Glomerular visceral epithelial cell (primary cell): ENCODE data around the gene SMNDC1.
A peak's percentile ranks its signal among the peaks of the same experiment; 100 is the strongest.

ENCODE experiments used
- DNase-seq: peaks from one replicate; pipeline ENCODE4 v3.0.0-alpha.2; 2016; ENCODE audit errors: extremely low spot score

The SMNDC1 gene

DNA sequence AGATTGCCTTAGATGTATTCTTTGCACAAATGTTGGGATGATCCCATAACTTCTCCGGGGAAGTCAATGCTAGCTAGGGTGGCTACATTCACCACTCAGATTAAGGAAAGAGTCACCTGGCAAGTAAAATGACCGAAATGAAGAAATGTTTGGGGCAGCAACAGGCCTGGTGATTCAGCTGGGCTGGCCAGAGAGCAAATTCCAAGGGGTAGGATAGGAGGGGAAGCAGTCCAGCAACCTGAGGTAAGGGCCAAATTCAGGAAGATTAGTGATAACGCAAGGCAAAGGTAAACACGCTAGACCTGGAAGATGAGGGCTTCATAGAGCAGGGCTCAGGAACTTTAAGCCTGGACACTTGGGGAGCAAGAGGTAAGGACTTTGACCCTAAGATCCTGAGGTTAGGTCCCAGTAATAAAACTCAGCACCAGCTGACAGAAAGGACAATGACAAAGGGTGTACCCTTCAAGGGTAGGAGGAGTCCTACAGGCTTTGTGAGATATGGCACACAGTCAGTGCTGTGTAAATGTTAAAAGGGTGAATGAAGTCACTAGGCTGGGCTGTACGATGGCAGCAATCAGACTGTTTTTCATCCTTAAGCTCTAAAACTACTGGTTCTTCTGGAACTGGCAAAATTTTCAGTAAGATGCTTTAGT is 22.7 kb upstream of the SMNDC1 start:
- no peak for DNase-seq

DNA sequence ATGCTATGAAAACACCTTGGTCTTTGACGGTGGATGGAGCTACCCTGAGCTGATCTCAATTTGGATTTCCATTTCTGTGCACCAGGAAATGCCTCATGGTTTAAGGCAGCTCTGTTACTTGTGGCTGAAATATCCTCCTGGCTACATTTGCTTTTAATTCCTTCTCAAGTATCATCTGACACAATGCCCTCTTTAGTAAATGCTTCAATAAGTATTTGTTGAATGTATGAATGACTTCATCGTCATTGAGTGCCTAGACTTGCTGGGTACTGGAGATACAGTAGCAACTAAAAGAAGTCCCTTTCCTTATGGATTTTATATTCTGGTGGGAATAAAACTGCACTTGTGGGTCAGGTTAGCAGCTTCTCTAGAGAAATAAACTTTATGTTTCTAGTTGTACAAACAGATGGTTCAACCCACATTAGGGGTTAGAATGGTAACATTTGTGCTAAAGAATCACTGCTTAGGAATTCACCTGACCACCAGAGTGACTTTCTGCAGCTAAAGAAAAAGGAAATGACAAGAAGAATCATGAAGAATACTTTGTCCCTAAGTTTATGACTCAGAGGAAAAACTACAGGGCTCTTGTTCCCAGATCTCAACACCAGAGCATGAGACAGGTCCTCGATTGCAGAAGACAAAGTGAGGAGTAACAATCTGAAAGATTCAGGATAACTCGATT is 21.8 kb upstream of the SMNDC1 start:
- peak; percentile 61 for DNase-seq

DNA sequence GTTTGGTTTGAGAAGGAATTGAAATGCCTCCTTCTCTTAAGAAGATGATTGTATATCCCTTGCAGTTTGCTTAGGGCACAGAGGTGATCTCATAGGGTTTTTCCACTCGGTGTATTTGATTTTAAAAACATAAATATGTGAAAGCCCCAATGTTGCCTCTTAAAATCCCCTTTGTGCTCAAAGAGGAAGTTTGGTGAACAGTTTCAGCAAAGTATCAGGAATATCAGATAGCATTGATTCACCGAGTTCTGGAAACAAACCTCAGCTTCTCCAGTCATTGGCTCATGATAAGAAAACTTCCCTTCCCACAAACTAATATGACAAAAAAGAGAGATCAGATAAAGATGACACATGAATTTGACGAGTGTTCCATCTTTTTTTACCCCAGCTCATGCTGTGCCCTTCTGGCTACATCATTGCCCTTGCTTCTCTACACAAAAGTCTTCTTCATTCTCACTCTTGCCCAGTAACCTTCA is 20.1 kb upstream of the SMNDC1 start:
- DNase-seq: no peak

DNA sequence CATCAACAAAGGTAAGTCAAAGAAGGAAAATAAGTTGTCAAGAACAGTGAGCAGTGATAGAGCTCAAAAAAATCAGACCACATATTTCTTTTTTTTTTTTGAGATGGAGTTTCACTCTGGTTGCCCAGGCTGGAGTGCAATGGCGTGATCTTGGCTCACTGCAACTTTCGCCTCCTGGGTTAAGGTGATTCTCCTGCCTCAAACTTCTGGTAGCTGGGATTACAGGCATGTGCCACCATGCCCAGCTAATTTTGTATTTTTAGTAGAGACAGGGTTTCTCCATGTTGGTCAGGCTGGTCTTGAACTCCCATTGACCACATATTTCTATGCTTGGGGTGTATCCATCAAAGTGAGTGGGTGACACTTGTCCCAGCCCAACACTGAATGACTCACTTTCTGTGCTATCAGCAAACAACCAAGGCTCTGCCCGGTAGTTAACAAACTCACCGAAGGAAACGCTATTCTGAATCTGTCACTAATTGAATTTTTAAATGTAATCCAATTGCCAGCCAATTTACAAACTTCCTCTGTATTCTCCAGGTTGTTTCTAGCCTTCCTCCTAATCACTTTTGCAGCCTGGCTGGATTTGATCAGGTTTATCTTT is 19.6 kb upstream of the SMNDC1 start:
- DNase-seq: no peak

DNA sequence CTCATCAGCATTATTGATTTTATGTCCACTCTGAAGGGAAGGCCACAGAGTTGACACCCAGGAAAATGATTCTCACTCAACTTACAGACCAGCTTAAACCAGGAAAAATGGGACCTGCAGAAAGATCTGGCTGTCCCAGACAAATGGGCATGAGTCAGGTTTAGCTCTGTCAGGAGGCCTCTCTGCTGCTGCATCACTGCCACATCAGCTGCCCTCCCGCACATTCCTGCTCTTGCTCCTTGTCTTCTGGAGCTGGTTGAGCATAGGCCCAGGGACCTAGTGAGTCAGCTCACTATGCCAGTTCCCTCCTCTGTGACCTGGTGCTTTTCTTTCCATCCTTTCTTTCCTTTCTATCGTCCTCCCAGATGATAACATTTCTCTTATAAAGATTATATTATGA is 18.8 kb upstream of the SMNDC1 start:
- DNase-seq: peak; percentile 83

DNA sequence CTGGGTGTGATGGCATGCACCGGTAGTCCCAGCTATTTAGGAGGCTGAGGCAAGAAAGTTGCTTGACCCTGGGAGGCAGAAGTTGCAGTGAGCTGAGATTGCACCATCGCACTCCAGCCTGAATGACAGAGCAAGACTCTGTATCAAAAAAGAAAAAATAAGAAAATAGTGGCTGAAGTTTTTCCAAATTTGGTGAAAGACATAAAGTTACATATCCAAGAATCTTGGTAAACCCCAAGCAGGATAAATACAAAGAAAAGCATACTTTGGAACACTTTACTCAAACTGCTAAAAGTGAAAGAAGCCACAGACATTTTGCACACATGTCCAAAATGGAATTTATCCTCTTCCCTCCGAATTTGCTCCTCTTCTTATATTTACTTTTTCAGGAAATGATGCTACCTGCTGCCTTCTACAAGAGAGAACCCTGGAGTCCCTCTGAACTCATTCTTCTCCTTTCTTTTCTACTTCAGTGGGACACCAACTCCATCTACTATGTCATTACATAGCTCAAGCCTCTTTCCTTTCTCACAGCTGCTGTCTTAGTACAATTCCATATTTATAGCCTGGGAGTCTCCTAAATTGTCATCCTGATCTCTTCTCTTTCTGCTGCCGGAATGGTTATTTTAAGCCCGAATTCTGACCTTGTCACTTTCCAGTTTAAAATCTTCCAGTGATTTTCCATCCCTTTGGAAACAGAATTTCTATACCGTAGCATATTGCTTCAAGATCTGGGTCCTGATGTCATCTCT is 17.3 kb upstream of the SMNDC1 start:
- DNase-seq: no peak

DNA sequence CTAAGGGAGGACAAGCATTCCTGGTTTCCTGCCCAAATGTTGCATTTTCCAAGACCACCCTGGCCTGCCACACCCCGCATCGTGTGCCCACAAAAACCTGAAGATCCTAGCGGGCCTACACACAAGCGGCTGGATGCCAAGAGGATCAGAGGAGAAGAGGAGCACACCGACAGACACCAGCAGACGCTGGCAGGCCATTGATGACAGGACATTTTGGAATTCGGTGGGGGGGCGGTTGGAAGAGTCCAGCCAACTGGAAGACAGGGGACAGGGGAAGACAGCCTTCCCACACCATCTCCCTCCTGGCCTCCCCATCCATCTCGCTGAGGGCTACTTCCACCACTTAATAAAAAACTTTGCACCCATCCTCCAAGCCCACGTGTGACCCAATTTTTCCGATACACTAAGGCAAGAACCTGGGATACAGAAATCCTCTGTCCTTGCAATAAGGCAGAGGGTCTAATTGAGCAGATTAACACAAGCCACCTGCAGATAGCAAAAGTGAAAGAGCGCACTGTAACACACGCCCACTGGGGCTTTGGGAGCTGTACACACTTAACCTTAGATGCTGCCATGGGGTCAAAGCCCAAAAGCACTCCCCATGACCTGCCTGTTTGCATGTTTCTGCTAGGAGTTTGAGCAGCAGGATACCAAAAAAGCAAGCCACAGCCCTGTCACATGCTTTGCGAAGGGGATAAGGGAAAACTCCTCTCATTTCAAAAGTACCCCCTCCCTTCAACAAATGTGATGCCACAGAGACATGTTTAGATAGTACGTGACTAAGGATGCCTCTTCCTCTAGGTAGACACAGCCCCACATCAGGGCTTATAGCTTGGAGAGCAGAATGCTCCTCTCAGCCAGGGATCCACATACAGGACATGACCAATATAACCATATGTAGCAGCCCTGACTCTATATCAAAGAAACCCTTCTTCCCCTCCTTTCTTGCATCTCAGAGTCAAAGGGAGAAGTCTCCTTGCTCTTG is 13.4 kb upstream of the SMNDC1 start:
- no peak for DNase-seq

DNA sequence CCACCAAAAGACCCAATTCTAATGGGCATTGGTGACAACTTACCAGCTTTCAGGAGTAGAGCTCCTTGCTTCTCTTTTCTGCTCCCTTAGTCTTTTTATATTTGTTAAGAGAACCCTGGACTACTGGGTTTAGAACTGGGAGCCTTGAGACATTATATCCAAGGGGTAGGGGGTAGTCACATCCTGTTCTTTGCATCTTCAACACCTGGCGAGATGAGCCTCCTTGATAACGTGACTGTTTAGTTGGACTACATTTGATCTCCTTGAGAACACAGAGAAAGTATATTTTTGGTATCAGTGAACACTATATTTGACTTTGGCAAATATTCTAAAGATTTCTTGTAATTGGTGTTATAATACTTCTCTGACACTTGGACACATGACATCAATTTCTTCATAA is 9.0 kb upstream of the SMNDC1 start:
- no peak for DNase-seq

DNA sequence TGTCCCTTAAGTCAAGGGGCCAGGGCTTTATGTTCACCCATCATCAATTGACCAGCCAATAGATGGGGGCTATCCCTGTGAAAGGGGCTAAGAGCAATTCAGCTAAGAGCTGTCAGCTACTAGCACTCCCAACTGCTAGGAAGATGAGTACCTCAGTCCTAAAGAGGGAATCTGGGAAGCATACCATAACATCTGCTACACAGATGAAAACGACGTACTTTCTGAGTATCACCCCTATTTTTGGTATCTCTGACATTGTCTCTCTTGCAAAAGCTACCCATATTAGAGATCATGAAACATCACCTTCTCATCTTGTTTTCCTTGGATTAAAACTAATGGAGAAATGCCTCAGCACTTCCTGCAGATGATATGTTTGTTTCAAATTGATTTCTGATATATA is 7.5 kb upstream of the SMNDC1 start:
- no peak for DNase-seq

DNA sequence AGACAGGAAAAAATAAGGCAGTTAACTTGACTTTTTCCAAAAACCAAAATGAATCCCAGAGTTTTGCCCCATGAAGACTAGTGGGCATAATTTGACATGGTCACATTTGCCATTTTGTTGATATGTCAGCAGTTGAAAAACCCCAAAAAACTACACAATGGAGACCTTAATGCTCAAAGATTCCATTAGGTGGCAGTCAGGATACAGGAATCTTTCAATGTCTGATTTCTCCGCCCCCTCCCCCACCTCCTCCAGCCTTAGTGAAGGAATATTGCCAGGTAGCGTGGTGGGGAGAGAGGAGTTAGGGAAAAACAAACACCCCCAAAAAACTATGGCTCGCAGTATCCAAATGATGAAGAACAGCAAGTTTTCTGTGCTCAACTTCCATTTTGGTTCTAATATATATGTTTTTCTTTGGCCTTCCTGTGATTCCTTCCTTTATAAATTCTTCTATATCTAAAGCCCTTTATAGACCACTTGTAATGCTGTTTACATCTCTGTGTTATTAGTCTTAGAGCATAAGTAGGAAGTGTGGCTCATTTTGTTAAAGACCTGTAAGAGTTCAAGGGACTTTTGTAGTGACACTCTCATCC is 6.7 kb upstream of the SMNDC1 start:
- peak; percentile 63 for DNase-seq

DNA sequence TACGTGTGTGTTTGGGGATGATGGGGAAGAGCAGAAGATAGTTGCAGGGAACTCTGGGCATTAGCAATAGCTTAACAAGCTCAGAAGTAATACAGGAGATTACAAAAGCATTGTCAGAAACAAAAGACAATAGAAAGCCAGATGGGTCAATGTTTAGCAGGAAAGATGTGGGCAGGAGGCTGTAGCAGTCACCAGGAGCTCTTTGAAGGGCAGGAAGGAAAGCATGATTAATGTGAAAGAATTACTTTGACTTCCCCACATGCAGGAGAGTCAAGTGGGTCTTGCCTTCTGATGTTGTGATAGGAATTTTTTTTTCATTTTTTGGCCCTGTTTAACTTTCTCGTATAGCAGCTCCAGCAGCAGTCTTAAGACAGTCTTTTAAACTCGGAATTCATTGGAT is 6.0 kb upstream of the SMNDC1 start:
- DNase-seq: no peak

DNA sequence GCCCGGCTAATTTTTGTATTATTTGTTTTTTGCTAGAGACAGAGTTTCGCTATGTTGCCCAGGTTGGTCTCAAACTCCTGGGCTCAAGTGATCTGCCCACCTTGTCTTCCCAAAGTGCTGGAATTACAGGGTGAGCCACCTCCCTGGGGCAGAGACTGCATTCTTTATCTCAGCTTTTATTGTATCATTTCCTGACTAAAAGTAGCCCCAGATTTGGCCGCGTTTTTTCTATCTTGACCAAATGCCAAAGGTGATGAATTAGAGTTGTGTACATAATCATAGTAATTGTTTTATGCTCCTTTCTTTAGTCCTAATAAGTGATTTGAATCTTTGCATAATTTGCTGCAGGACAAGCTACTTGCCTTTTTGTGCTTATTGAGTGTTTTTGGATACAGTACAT is 3.1 kb upstream of the SMNDC1 start:
- DNase-seq: no peak

DNA sequence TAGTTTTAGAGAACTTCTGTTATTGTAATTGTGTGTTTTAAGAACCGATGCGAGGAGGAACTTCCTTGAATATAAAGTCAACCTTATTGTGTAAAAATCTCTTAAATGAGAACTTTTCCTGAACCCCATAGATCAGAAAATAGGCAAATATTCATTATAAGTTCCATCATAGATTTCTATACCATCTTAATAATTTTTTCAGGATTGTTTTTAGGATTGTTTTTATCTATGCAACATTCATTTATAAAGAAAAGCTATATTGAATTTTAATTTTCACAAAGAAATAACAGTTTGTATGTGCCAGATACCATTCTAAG is 1.7 kb upstream of the SMNDC1 start:
- no peak for DNase-seq

DNA sequence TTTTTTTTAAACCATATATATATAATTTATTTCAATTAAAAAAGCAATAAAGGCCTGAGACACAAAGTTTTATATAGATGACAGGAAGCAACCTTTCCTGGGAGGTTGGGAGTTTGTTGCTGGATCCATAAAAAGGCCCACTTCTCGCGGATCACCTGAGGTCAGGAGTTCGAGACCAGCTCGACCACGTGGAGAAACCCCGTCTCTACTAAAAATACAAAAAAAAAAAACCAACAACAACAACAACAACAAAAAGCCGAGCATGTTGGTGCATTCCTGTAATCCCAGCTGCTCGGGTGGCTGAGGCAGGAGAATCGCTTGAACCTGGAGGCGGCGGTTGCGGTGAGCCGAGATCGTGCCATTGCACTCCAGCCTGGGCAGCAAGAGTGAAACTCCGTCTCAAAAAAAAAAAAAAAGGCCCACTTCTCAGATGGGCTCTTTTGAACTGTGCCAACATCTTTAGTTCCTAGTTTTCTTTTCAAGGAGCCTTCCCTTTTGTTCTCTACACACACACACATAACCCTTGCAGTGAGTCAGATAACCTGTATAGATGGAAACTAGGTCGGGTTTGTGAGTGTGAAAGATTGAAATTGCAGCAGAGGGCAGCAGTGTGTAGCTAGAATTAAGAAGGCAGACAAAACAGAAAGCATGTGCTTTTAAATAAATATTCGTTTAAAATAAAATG is 1.2 kb upstream of the SMNDC1 start:
- DNase-seq: peak; percentile 84

DNA sequence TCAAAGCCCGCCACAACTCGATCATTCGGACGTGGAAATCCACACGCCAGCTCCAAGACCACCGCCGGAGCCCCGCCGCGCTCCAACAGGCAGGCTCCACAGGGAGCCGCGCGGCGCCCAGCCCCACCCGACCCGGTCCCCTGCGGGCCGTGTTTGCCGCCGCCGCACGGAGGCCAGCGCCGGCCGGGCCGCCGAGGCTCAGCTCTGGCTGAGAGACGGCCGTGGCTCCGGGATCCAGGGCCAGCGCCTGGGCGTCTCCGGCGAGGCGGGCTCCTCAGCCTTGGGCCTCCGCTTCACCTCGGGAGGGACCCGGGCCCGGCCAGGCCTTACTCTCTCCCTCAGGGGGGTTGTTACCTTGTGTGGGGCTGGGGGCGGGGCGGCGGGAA is 333 bp downstream of the SMNDC1 start:
- DNase-seq: no peak

DNA sequence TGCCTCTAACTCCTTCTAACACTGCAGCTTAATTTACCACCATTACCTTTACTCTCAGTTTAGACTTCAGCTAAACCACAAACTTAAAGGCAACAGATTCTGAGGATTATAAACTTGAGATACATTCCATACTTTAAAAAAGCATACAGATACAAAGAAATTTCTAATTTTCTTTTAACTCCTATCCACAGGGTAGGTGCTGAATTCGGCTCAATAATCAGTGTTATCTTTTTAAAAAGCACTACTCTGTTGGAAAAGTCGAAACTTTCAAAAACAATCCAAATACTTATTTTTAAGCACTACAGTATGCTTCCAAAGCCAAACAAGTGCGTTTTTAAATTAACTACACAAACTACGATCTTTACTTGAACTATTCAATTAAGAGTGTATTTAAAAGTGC is 1.0 kb downstream of the SMNDC1 start:
- no peak for DNase-seq

DNA sequence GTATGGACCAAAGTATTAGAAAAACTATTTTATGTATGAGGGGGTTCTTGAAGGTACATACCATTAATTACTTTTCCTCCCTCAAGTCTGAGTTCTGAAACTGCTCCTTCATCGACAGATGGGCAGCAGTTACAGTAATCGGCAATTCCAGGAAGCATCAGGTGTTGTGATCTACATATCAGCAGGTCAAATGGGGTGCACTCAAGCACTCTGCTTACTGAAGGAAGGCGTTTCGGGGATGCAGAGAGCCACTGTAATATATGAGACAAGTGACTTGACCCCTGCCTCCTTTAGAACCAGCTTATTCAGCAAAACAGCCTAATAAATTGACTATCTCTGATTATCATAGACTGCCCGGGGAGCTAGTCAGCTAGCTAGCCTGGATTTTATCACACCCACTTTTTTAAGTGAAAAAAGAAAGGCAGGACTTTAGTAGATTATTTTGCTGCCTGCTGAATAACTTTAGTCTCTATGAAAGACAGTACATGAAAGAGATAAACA is 4.2 kb downstream of the SMNDC1 start:
- DNase-seq: no peak

DNA sequence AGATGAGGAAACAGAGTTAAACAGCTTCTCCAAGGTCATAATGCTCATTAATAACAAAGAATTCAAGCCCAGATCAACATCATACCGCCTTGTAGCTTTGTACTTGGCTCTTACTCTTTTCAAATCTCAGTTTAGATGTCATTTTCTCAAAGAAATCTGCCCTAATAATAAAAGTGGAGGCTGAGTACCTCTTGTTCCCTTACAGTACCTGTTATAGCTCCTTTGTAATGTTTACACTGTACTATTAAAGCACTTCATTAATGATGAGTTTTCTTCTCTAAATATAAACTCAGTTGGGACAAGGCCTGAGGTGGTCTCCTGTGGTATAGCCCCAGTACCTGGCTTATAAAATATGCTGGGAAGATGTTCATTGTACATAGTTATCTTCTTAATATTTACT is 7.8 kb downstream of the SMNDC1 start:
- DNase-seq: no peak

DNA sequence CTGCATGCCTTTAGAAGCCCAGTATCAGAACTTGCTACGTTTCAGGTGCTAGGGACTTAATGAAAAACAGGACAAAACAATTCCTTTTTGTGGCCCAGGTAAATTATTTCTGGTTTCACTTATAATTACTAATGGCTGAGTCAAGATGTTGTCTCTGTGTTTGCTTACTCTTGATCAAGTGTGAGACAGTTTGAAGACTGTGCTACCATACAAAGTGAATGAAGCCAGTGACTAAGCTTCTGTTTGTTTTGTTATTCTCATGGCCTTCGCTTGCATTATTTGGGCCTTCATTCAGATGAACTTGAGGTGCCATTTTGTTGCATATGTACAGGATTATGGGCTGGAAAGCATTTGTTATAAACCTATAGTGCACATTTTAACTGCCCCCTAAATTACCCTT is 17.9 kb downstream of the SMNDC1 start:
- no peak for DNase-seq

DNA sequence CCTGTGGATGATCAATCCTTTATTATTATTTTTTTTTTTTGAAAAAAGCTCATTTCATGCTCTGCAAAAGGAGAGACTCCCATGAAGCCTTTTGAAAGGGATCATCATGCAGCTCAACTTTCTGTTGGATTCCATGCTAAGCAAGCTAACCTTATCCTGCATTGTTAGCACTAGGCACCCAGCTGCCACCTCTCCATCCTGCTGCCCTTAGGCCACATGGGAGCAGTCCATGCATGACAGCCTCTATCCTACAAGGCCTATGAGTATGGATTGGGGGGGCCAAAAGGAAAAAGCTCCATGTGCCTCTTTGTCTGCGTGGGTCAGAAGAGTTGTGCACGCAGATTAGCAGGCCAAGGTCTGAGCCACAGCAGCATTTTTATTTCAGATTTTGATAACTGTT is 19.2 kb downstream of the SMNDC1 start:
- DNase-seq: no peak
